Effector CD8-positive, alpha-beta T cell (primary cell): ENCODE measurements around the gene ABHD16A.

Experiments
- DNase-seq: peaks from one replicate; lab custom pipeline; 2025; lab: John Stamatoyannopoulos, UW

The ABHD16A gene

GRCh38 chr6:31639449-31639861, 63.7 kb downstream of the ABHD16A start:
- DNase-seq = no peak

- DNase-seq = no peak
These were observed 64.1 kb downstream of the ABHD16A start for GRCh38 chr6:31639043-31639442.
